HG03469 (cell line): Measurements from ENCODE around the gene OXSM.

ENCODE experiments used
- ATAC-seq: cut with Tn5 transposase; IDR thresholded peaks from one replicate; pipeline ENCODE4 v1.9.1; 2021; ENCODE audit warnings: mild to moderate bottlenecking, moderate library complexity, moderate number of reproducible peaks; ENCODE audit not compliant: unreplicated experiment

OXSM gene

DNA sequence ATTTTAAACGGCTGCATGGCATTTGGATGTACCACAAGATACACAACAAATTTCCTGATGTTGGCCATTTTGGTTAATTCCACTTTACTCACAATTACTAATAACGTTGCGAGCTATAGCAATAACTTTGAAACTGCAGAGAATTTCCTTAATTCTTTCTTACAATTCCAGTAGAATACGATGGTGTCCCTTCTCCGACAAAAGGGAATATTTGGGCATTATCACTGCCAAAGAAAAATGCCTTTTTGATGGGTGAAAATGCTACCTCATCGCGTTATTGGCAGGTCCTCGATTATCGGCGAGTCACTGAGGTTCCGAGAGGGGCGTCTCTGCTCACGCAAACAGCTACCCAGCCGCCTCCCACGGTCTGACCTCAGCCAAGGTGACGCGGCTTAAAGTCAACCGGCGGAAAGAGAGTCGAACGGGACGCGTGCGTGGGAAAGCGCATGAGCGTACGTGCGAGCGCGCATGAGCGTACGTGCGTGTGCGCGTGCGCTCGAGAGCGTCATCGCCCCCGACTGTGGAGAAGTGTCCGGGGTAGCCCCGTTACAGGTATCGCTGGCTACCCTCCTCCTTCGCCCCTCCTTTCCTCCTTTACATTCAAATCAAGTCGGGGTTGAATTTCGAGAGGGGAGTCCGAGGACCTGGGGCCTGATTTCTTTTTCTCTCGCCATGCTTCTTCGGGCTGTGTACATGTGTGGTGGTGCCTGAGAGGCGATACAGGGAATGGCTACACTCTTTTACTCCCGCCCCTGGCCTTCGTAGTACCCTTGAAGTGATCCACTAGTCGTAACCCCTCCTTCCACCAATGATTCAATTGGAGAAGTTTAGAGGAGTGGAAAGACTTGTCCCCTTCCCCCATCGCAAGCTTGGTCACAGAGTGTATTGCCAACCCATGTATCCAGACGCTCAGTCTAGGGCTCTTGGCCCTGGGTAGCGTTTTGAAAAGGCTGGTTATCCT, at the start of gene OXSM:
Gene OXSM (plus strand): TSS at position 495 of the 961 bp plus-strand sequence. CDS start 931 bp downstream, outside the sequence.
- ATAC-seq: peak; percentile 83

DNA sequence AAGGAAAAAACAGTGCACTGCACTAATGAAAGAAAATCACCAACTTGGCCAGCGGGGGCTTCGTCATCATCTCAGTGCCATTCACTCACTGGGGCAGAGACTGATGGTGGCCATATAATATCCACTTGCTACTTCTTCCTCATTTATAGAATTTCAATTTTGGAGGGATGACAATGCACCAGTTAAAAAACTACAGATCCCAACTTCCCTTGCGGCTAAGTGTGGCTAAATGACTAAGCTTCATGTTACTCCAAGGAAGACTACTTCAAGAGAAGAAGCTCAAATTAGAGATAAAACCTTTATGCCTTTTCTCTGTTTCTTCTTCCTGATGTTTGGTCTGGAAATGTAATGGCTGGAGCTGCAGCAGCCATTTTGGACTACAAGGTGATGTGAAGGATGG, 45.4 kb upstream of the OXSM start:
- ATAC-seq: no peak

DNA sequence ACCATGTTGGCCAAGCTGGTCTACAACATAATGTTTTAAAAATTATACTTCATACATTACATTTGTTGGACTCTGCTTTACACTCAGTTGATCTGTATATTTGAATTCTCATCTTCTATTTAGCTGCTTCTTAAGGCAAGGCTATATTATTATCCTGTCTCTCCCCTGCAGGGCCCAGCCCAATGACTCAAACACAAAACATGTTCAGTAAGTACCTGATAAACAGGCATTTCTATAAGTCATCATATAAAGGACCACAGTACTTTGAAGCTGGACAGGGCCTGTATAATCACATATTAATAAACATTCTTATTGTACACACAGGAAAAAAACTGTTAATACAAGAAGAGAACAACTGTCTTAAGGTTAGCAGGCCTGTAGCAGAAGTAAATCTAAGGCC, 42.9 kb upstream of the OXSM start:
- no peak for ATAC-seq

DNA sequence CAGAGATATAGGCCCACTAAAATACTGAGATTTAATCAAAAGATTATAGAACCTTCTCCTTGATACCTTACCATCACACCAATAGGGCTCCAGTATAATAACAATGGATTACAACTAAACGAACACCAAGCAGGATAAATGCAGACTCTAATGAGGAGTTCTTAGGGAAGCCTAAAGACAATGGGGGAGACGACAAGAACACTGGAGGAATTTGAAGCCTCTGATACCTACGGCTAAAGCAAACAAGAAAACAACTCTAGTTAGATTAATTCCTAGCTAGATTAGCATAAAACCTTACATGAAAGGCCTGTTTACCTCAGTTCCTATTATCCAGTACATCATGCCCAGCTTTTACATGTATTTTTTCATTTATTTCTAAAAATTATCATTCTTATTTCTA, 41.7 kb upstream of the OXSM start:
- ATAC-seq: no peak

DNA sequence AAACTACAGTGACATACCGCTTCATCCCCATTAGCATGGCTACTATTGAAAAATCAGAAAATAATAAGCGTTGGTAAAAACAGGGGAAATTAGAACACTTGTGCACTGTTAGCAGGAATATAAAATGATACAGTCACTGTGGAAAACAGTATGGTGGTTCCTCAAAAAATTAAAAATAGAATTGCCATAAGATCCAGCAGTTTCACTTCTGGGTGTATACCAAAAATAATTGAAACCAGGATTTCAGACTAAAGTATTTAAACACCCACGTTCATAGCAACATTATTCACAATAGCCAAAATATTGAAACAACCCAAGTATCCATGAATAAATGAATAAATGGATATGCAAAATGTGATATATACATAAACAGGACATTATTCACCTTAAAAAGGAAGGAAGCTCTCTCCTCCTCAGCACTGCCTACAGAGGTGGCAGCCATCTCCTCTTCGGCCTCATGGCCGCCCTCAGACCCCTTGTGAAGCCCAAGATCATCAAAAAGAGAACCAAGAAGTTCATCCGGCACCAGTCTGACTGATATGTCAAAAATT, 40.8 kb upstream of the OXSM start:
- ATAC-seq: no peak

DNA sequence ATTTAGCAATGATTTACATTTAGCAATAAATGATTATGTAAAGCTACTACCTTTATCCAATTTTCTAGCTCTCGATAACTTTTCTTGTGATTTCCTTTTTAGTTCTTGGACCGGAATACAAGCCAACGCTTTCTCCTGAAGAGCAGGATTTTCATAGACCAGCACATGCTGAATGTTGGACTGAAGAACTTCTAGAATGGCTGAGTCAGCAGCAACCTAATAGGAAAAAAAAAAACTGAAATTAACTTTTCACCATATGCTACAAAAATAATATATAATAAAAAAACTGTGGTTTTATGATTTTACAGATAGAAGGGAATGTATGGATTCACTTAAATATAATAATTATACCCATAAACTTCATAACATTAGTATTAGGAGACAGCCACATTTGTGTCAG, 38.8 kb upstream of the OXSM start:
- no peak for ATAC-seq

DNA sequence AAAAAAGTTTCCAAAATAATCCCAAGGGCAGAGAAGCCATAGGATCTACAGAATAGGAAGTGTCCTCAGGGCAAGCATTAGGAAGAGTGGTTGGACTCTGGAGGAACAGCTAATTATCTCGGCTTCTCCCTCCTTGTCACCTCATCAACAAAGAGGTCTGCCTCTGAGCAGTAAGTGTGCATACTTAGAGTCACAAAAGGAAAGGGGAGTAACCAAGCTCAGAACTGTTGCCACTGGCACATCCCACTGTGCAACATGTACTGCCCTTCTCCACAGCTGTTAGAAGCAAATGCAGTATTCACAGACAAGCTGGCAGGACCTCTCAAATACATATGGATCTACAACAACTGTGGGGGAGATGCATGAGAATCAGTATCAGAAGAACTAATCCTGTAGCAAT, 38.2 kb upstream of the OXSM start:
- no peak for ATAC-seq

DNA sequence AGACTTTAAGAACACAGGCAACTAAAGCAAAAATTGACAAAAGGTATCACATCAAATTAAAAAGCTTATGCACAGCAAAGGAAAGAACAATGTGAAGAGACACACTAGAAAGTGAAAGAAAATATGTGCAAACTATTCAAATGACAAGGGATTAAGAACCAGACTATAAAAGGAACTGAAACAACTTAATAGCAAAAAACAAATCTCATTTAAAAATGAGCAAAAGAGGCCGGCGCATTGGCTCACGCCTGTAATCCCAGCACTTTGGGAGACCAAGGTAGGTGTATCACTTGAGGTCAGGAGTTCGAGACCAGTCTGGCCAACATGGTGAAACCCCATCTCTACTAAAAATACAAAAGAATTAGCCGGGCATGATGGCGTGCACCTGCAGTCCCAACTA, 21.0 kb upstream of the OXSM start:
- peak; percentile 87 for ATAC-seq

DNA sequence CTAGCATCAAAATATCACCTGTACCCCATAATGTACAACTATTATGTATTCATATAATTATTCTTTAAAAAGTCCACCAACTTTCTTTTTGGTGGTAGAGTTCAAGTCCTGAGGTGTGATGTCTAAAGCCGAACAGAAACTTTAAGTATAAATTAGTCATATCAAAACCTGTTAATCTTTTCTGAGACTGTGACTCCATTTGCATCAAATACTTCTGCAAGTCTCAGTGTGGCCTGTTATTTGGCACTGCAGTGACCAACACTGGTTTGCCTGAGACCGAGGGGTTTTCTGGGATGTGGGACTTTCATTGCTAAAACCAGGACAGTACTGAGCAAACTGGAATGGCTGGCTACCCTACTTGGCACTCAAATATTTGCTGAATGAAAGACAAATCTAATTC, 14.0 kb upstream of the OXSM start:
- ATAC-seq: peak; percentile 50

DNA sequence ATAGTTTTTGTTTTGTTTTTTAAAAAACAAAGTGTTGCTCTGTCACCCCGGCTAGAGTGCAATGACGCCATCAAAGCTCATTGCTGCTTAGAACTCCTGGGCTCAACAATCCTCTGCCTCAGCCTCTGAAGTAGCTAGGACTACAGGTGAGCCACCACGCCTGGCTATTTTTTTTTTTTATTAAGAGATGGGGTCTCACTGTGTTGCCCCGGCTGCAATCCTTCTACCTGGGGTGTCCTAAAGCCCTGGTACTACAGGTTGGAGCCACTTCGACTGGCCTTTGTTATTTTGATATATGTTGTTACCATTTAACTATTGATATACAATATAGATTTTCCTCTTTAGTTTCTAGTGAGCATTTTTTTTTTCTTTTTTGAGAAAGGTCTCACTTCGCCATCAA, 9.3 kb upstream of the OXSM start:
- no peak for ATAC-seq

DNA sequence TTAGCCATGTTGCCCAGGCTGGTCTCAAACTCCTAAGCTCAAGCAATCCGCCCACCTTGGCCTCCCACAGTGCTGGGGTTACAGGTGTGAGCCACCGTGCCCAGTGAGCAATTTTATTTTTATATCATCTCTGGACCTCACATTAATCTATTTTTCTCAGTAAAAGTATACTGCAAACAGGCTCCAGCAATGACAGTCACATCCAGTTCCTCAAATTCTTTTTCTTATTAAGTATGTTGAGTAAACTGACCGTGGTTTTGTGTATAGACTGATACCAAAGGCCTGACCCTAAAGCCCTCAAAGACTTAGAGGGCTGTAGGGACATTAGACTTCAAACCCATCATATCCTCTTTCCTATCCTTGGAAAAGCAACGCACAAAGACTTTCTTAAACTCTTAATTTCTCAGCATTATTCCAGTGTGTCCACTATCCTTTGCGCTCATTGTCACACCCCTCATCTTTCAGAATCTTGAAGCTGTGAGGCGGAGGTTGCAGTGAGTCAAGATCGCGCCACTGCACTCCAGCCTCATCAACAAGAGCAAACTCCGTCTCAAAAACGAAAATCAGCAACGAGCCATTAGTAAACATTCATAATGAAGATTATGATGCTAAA, 8.6 kb upstream of the OXSM start:
- no peak for ATAC-seq

DNA sequence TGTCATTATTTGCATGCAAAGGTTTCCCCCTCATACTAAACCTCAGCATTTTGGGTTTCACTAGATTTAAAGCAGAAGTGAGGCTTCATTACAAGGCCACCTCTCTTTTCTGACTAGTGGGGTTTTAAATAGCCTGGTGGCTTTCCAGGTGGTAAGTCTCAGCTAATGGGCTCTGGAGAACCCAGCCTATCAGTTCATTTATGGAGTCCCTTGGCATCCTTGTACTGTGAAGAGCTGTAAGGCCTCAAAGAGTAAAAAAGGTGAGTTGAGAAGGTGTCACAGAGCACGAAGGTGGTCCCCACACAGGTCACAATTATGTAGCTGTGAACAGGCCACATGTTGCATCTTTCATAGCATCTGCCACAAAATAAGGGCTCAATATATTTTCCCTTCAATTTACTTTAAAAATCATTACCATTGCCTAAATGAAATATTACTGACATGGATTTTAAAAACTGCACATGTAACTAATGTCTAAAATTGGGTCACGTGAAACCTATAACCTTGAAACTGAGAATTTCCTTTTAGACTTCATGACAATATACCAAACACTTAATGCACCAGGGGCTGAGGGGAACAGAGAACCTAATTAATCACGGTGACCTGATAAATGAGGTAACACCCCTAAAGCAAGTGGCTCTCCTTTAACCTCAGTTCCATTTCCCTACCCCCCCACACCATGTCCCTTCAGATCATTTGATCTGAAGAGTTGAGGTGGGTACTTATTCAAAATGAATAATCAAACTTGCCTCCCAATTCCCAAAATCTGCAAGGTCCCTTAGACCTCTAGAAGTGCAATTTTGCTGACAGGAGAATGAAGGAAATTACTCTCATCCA, 7.9 kb upstream of the OXSM start:
- ATAC-seq: peak; percentile 61

DNA sequence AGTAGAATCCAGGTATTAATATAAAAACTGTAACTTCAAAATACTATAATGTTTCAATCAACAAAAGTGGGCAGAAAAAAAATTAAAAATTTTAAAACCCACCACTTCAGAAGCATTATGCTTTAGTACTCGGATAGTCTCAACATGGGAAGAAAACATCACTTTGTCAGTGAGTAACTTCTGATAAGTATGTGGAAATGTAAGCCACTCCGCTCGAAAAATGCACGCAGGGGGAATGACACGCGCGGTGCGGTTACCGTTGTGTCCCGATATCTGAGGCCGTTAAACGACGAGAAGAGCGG, 7.3 kb upstream of the OXSM start:
- no peak for ATAC-seq

DNA sequence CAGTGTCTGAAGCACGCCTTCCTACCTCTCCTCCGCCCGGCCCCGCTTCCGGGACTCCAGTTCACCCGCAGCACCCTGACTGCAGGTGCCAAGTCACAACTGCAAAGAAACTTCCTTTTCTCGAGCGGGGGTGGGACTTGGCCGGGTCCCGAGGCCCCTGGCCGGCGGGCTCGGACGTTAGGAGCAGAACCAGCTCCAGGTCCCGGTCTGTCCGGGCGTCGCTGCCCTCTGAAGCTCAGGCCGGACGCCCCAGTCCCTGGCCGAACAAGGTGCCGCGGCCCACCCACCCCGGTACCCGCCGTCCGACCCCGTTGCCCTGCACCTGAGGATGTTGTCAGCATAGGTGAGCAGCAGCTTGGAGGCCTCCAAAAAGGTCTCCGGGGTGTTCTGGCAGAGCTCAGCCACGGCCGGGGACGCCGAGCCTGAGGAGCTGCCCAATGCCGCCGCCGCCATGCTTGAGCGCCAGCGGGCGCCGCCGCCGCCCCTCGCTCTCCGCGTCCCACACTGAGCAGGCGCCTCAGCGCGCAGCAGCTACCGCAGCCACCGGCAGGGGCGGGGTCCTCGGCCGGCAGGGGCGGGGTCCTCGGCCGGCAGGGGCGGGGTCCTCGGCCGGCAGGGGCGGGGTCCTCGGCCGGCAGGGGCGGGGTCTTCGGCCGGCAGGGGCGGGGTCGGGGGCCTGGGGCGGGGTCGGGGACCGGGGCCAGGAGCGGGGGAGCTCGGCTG, 6.8 kb upstream of the OXSM start, which contains the start of gene NGLY1:
Gene NGLY1 (minus strand): TSS at position 506 of the 723 bp plus-strand sequence. CDS start 53 bp downstream, at position 453.
- ATAC-seq: peak; percentile 60

DNA sequence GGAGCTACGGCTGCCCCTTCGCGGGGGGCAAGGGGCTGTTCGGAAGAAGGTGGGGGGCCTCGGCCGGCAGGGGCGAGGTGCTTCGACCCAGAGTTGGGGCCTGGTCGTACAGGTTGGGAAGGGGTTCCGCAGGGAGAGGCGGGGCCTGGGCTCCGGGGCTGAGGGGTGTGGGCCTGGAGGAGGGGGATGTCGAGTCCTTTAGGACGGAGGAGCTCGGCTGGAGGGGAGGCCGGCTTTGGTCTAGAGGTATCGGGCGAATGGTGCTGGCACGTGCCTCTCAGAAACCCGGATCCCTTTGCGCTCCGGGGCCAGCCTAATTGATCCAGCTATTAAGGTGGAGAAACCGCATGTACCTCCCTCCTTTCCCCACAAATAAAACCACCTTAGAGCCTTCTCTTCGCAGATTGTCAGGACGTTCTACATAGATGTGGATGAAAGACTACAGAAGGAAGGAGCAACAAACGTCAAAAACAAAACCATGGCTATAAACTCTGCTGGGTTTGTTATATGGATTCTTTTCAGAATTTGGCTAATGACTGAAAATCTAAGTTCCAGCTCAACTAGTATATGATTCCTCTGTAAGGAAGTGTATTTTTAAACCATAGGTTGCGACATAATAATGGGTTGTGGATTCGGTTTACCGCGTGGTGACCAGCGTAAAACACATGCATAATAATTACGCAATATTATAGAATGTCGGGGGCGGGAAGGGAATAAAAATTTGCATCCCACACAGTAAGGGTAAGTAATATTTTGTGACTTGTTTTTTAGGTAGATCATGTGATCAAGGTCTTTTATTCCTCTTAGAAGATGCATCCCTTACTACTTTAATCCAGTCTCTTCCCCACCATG, 6.0 kb upstream of the OXSM start:
- no peak for ATAC-seq

DNA sequence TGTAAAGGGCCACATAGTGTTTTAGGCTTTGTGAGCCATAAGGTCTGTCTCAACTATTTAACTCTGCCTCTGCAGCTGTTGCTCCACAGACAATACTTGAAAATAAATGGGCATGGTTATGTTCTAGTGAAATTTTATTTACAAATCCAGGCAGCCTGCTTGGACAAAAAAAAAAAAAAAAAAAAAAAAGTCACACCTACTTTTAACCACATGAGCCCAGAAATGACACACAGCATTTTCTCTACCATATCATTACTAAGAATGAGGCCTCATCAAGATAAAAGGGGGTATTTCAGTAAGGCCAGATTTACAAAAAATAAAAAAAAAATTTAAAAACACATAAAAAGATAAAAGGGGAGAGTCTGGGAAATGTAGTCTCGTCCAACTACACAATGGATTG, 4.9 kb upstream of the OXSM start:
- ATAC-seq: no peak

DNA sequence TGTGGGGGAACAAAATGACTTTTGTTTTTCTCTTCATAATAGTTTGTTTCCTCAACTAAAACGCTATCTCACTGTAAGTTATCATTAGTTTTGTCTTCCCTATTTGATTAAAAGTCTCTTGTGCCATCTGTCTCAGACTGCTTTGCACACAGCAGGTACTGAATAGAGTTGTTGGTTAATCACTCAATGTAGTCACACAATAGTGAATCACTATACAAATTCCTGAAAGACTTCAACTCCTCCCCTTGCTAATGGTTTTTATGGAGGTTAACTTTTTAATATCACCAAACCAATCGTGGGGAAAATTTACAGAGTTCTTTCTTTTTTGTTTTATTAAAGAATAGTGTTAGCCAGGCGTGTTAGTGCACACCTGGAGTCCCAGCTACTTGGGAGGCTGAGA, 4.1 kb upstream of the OXSM start:
- no peak for ATAC-seq

DNA sequence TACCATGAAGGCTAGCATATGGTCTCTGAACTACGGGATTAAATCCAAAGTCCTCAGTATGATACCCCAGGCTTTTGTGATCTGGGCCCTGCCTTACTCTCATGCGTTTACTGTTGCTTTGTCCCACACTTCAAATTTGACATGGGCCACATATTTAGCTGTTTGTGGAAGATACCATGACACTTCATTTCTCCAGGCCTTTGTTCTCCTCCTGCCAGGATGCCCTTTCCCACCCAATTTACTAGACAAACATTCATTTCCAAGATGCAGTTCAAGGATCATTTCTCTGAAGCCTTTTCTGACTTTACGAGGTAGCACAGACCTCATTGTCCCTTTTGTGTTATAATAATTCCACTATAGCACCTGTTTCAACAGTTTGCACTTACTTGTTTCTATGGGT, 2.2 kb upstream of the OXSM start:
- ATAC-seq: no peak

DNA sequence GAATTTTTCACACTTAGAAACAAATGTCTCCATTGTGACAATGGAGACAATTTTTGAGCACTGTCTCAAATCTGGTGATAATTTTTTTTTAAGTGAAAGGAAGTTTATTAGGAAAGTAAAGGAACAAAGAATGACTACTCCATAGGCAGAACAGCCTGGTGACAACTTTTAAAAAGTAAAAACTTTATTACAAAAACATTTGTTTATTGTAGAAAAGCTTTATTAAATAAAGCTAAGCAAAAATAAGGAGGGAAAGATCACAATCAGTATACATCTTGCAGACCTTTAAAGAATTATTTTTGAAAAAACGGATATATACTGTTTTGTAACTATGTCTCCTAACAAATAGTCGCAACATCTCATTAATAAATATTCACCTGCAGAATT, 688 bp upstream of the OXSM start:
- no peak for ATAC-seq

DNA sequence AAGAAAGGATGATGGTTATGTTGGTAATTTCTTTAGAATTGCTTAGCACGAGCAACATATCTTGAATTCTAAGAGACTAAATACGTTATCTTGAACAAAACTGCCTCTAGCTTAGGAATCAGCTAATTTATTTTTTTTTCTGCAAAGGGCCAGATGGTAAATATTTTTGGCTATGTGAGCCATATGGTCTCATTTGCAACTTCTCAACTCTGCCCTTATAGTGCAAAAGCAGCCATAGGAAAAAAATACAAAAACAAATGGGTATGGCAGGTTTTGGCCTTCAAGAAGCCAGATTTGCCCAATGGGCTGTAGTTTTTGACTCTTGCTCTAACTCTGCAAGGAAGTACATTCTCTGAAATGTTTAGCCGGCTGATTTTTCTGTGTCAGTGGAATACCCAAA, 11.9 kb downstream of the OXSM start:
- ATAC-seq: no peak
